Stimulated activated CD4-positive, alpha-beta T cell treated with anti-CD3 and anti-CD28 coated beads, Interleukin-4, amount 100 ng/mL, for 1 hour (primary cell): Measurements from ENCODE around the gene IGFN1.

ENCODE experiments used
- DNase-seq: peaks from one replicate; pipeline ENCODE4 v3.0.0-alpha.2; 2020

Gene IGFN1

DNA sequence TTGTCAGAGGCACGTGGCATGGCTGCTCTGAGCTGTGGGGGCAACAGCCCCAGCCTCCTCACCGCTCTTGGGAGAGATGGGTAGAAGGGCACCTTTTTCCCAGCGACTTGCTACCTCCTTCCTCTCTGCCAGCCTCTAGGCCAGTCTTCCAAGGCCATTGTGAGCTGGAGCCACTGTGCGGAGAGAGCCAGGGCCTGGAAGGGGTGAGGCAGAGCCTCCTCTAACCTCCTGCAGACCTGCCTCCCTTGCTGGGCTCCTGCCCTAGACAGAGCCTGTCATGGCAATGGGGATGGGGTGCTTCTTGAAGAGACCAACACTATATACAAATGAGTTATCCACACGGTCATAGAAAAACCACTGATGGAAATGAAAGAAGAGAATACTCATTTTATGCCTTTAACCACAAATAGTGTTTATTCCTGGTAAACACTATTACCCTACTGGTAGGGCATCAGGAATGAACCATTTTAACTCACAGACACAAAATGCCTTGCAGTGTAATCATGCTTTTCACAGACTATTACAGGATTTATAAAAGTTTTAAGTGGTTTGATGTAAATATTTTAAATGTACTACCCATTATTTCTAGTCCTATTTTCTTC lies 5.0 kb upstream of the IGFN1 start:
- no peak for DNase-seq

- no peak for DNase-seq
These were observed 4.4 kb upstream of the IGFN1 start for GRCh38 chr1:201186192-201186591.

- no peak for DNase-seq
These were observed 1.5 kb upstream of the IGFN1 start for GRCh38 chr1:201189085-201189484.

GRCh38 chr1:201190005-201190404 lies 619 bp upstream of the IGFN1 start:
- no peak for DNase-seq

DNA sequence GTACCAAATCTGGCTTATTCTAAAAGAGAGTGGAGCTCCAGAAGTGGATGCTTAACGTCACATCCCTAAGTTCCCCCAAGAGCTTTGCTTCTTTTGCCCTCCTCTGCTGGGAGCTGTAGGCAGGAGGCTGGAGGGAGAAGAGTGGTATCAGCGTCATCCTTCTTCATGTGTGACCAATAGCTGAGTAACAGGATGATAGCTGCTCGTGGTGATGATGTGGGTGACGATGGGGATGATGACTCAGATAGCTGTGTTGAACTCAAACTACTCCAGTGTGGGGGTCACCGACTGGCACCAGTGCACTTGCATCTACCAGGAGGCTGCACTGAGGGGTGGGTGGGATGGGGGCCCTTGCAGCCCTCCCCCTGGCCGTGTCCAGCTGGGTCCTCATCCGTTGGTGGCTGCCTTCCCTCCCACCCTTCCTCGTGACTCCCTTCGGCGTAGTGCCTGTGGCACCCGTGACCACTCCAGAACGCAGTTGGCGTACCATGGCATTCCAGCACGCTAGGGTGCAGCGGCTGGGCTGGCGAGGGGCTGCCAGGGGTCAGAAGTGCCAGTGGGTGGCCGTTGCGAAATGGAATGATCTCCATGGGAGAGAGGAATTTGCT lies 1.1 kb downstream of the IGFN1 start:
- DNase-seq: peak; percentile 25

DNA sequence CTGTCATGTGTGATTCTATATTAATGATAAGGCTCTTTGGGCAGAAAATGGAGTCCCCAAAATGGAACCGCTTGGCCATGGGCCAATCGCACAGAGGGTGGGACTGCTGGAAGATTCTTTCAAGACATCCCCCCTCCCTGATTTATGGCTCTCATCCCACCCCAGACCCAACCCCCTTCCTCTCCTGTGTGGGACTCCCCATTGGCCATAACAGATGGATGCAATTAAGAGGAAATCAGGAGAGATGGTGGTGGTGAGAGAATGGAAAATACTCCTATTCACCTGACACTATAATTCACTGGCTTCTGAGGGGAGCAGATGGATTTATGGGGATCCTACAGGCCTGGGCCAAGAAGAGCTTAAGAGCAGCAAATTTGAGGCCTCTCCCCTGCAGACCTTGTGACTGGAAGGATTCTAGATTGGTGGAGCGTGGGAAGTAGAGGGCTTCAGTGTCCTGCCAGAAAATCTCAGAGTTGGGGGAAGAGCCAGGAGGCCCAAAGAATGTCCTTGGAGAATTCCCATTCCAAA lies 1.7 kb downstream of the IGFN1 start:
- no peak for DNase-seq

- no peak for DNase-seq
These were observed 3.4 kb downstream of the IGFN1 start for GRCh38 chr1:201194046-201194445.

DNA sequence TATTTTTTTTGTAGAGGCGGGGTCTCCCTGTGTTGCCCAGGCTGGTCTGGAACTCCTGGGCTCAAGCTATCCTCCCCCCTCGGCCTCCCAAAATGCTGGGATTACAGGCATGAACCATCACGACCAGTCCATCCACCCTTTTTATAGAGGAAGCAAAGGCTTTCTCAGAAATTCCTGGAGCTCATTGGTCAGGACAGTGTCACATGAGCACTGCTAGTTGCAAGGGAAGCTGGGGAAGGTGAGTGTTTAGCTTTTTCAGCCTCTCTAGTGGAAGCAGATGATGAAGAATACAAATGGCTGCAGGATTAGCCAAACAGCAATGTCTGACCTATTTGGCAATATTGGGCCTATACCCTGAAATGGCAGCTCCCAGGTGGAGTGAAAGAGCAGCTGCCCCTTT lies 8.0 kb downstream of the IGFN1 start:
- DNase-seq: no peak

DNA sequence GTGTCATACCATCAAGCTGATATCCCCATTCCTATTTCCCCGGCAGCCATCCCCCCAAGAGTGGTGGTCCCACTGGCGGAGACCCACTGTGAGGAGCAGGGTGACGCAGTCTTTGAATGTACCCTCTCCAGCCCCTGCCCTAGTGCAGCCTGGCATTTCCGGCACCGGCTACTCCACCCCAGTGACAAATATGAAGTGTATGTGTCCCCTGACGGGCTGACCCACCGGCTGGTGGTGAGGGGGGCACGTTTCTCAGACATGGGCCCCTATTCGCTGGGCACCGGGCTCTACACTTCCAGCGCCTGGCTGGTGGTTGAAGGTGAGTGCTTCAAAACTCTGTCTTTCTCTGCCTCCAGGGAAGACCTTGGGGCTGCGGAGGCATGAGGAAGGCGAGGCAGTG lies 14.4 kb downstream of the IGFN1 start:
- no peak for DNase-seq

GRCh38 chr1:201206176-201206575 lies 15.6 kb downstream of the IGFN1 start:
- no peak for DNase-seq

DNA sequence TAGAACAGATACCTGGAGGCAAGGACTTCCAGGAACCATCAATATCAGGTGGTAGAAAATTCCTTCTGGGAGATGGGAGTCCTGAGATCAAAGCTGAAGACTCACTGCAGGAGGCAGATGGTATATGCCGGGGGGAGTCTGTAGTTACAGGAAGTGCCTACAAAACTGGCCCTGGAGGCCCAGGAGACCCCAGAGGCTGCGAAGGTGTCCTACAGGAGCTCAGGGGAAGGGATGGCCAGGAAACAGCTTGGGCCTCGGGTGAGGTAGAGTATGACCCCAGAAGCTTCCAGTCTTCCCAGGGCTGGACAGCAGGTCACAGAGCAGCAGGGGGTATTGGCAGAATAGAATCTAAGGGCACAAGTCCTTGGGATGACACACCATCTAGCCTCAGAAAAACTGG lies 16.4 kb downstream of the IGFN1 start:
- no peak for DNase-seq

DNA sequence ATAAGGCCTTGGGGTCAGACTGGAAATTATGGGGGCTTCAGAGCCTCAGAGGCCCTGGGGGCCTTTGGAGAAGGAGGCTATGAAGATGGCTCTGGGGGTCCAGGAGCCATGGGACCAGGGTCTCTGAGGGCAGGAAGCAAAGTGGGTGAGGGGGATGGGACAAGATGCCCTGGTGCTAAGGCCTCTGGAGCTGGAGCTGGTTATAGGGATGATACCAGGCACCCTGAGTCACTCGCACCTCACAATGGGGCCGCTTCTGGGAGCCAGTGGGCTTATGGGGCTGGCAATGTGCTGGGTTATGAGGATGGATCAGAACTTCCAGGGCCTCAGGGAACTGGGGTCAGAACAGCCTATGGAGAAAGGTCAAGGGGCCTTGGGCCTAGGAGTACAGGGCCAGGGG lies 17.6 kb downstream of the IGFN1 start:
- no peak for DNase-seq

DNA sequence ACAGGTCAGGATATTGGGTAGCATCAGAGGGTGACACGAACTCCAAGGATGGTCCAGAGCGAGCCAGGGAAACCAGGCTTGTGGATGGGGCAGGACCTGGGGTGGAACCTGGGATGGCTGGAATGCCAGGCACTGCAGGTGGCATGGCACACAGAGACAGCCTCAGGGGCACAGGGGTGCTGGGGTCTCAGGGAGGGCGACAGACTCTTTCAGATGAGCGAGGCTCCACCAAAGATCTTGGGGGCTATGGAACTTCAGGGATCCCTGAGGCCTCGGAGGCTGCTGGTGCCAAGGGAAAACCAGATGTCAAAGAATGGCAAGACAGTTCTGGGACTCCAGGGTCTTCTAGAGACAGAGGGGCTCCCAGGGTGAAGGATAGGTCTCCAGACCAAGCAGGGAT lies 21.4 kb downstream of the IGFN1 start:
- DNase-seq: no peak

DNA sequence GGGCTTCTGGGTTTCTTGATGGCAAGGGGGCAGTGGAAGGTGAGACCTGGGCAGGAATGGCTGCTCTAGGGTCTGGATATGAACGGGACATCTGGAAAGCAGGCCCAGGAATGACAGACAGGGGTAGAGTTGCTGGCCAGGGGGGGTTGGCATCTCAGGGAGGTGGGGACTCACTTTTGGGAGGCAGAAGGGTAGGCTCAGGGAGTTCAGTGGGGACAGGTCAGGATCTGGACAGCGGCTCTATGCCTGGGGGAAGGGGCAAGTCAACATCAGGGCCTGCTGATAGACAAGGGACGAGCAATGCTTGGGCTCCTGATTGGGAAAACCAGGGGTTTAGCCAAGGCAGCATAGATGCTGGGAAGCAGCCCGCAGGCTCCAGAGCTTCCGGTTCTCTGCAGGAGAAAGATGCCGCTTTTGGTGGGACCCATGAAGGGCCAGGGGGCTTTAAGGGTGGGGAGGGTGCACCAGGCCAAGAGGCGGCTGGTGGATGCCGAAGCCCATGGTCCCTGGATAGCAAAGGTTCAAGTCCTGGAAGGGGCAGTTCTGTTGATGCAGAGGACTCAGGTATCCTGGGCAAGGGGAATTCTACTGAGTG lies 21.9 kb downstream of the IGFN1 start:
- no peak for DNase-seq

DNA sequence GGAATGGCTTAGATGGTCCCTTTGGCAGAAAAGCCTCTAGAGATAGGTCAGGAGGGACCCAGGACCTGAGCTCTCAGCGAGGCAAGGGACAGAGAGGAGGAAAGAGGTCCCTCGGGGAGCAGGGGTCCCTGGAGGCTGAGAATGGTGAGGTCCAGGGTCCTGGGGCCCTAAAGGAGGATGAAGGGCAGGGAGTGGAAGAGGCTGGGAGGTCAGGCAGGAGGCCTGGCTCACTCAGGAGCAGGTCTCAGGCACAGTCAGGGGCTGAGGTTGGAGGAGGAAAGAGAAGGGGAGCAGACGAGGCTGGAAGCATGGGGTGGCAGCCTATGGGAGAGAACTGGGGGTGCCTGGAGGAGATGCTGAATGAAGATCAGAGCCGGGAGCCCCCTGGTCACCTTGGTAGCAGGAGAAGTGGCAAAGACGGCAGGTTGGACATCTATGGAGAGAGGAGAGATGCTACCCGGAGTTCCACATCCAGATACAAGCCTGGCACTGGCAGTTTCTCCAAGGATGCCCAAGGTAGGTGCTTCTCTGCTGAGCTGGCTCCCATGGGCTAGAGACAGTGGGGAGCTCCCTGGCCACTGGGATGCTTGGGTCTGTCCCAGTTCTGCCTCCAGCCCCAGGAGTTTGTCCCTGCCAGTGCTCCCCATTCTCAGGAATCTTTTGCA lies 22.6 kb downstream of the IGFN1 start:
- DNase-seq: no peak

DNA sequence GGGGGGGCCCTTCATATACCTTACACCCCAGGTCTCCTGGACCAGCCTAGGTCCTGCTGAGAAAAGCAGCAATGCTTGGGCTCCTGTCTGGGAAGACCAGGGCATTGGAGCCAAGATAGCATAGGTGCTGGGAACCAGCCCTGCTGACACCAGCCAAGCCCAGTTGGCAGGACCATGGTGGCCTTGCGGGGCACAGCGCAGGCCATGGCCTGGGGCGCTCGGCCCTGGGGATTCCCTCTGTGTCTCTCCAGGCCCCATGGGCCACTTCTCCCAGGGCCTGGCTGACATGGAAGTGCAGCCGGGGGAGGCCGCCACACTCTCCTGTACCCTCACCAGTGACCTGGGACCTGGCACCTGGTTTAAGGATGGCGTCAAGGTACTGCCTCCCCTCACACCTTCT lies 23.3 kb downstream of the IGFN1 start:
- DNase-seq: no peak

GRCh38 chr1:201214461-201214860 lies 23.8 kb downstream of the IGFN1 start:
- DNase-seq: no peak

- DNase-seq: no peak
These were observed 24.3 kb downstream of the IGFN1 start for GRCh38 chr1:201214886-201215285.

- DNase-seq: no peak
These were observed 25.1 kb downstream of the IGFN1 start for GRCh38 chr1:201215531-201216357.

- DNase-seq: no peak
These were observed 25.9 kb downstream of the IGFN1 start for GRCh38 chr1:201216395-201217085.

DNA sequence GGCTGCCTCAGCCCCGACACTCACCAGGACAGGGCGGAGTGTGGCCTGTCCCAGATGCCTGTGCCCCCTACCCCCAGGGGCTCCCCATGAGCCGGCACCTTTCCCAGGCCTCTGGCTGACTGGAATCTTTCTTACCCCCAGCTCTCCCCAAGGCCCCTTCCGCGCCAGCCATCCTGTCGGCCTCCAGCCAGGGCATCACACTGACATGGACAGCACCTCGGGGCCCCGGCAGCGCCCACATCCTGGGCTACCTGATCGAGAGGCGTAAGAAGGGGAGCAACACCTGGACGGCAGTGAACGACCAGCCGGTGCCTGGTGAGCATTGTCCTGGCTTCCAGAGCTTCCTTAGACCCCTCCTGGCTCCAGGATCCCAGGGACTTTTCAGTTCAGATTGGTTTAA lies 26.5 kb downstream of the IGFN1 start:
- no peak for DNase-seq

DNA sequence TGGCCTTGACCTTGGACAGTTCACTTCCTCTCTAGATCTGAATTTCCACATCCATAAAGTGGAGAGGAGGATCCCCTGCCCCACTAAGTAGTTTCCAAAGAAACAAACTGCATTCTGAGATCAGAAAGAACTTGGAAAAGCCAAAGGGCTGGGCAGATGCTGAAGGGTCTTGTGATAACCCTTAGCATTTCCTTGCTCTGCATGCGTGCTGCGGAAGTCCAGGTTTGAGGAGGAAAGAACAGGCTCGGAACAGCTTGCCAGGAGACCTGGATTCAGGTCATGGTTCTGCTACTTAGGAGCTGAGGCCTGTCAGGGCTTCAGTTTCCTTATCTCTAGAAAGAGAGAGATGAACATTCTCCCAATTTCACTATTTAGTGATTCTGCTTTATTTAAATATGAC lies 27.2 kb downstream of the IGFN1 start:
- no peak for DNase-seq

DNA sequence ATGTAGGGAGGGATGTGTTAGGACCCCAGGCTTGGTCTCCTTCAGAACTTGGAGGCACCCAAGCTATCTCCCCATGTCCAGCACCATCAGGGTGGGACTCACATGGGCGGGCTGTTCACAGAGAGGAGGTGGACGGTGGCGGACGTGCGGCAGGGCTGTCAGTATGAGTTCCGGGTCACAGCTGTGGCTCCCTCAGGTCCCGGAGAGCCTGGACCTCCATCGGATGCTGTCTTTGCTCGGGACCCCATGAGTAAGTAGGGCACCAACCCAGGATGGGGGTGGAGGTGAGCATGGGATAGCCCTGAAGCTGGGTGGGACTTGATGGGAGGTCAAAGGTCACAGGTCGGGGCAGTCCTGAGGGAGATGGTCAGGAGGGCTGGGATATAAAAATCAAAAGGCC lies 27.8 kb downstream of the IGFN1 start:
- no peak for DNase-seq
